NCI-H1092 (cell line): Measurements from ENCODE around the gene SIRT7.
A peak's percentile ranks its signal among the peaks of the same experiment; 100 is the strongest.

ENCODE experiments used
- DNase-seq: peaks from one replicate; lab custom pipeline; 2025; lab: John Stamatoyannopoulos, UW

SIRT7 gene

DNA sequence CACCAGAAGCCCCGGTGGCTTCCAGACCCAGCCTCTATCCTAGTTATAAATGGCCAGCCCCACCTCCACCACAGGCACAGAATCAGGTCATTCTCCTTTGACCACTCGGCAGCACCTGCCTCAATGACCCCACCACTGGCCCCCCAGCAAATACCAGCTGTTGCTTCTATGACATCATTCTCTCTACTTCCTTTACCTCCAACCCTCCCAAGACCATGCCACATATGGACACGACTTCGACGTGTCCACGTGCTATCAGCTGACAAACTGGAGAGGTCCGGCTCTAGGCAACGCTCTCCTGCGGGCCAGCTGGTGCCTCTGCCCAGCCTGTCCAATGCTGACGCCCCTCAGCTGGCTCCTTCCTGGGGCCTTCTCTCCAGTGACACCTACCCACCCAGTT lies 32.5 kb downstream of the SIRT7 start:
- DNase-seq = no peak

DNA sequence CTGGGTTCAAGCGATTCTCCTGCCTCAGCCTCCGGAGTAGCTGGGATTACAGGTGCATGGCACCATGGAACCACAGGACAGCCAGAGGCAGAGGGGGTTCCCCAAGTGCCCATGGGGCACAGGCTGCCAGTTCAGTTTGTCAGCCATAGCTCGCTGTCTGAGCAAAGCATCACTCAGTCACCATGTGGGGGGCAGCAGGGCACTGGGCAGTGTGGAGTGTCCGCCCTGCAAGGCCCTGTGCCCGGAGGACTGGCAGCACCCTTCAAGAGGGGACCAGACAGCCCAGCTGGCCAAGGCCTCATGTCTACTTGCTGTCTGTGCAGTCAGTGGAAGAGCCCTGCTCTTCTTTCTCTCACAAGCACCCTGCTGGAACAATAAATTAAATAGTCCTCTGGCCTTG lies 33.0 kb downstream of the SIRT7 start:
- DNase-seq = no peak

GRCh38 chr17:81884520-81884919 lies 33.5 kb downstream of the SIRT7 start:
- no peak for DNase-seq

DNA sequence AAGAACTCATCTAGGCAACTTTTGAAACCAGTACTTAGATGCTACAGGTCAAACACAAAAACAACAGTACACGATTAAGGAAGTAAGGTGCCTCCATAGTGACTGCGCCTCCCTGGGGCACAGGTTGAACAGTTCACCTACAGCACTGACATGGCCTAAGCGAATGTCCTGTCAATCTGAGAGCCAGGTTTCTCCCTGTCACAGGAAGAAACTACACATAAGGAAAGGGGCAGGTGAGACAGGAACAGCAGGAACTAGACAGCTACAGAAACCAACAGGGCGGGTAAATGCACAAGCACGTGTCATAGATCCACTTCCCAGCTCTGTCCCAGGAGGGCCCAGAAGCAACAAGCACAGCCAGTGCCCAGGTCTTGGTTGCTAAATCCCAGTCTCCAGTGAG lies 38.9 kb downstream of the SIRT7 start:
- no peak for DNase-seq

GRCh38 chr17:81878294-81878693 lies 39.7 kb downstream of the SIRT7 start:
- no peak for DNase-seq

DNA sequence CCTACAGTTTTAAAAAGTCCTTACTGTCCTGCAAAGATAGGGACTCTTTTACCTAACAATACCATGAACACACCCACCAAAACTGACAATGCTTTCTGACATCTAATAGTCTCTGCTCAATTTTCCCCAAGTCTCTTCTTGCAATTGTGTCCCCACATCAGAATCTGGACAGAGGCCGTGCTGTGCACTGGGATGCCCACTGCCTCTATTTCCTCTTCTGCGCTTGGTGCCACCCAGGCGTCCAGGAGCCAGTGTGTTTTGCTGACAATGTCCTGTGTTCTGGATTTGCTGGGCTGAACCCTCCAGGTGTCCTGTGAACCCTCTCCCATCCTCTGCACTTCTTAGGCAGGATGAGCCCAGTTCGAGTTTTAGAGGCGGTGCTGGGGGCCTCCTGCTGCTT lies 40.4 kb downstream of the SIRT7 start:
- DNase-seq = no peak

- DNase-seq = peak; percentile 86
These were observed 46.4 kb downstream of the SIRT7 start for GRCh38 chr17:81871387-81872230.

DNA sequence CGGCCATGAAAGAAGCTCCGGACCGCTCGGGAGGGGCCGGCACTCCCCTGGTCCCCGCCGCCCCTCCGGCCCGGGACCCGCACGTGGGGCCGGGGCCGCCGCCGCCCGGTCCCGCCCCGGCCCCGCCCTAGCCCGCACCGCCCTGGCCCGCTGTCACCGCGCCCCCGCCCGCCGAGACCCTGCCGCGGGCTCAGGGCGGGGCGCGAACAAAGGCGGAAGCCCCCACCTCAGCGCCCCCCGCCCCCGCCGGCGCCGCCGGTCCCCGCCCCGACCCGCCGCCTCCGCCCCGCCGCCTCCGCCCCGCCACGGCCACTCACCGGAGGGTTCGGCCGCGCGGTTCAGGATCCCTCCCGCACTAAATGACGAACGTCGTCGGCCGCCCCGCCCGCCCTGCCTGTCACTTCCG lies 47.0 kb downstream of the SIRT7 start, which contains the start of gene ARHGDIA:
ARHGDIA (minus strand) TSS at position 357 of the 406 bp plus-strand sequence. CDS start 1,407 bp downstream, outside the sequence.
- no peak for DNase-seq

DNA sequence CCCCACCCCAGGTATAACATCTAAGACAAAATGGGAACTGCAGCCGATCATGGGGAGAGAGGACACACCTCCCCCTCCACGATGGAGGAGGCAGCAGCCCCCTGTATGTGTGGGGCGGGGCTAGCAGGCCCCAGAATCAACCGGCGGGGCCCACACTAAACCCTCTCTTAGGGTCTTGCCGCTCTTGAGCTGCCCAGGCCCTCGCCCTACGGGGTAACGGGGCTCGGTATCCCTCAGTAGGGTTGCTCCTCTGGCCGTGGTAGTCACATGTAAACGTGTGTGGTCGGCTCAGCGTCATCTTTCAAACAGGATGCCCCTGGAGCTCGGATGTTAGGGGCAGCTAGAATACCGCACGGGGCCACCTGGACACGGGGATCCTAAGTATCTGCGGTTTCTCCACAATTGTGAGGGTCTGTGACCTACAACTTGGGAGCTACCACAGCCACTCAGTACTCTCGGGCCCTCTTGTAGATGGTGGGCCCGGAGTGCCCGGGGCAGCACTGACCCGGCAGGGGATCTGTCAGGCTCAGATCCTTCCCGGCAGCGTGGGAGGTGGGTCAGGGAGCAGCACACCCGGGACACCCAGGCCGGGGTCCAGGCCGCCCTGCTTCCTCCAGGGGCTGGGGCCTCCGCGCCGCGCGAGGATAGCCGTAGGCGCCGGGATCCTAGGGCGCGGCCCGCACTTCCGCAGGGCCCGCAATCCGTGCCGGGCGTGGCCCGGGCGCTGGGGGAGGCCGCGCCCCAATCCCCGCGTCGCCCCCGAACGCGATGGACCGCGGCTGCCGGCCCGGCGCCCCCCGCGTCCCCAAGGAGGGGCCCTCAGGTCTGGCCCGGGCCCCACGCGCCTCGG lies 47.6 kb downstream of the SIRT7 start:
- no peak for DNase-seq

- no peak for DNase-seq
These were observed 48.5 kb downstream of the SIRT7 start for GRCh38 chr17:81869221-81870130.

GRCh38 chr17:81868674-81869220 lies 49.2 kb downstream of the SIRT7 start:
- no peak for DNase-seq

DNA sequence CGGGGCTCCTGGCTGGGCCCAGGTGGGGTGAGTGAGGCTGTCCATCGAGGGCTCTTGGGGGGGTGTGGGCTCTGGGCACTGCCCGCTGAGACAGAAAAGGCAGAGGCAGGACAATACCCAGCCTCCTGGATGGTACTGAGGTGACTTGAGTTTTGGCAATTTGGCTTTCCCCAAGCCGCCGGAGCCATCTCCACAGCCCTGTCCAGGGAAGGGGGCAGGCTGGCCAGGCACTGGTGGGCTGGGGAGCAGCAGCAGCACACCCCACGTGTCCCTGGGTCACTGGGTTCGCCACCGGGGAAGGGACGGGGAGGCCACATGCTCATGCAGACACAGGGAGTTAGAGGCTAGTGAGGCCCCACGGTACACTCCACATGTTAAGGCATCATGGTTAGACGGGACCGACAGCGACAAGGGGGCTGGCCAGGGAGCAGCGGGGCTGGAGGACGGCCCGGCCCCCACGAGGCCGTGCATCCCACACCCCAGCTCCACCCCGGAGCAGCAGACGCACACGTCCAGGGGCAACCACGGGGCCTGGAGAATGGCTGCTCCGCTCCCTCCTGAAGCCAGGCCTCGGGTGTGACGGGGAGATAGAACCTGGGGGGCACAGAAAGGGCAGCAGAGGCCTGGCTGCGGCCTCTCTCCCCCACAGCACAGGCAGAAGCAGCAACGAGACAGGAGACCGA lies 49.8 kb downstream of the SIRT7 start:
- no peak for DNase-seq

GRCh38 chr17:81867170-81867990 lies 50.6 kb downstream of the SIRT7 start:
- no peak for DNase-seq

GRCh38 chr17:81866440-81867169 lies 51.4 kb downstream of the SIRT7 start:
- no peak for DNase-seq

DNA sequence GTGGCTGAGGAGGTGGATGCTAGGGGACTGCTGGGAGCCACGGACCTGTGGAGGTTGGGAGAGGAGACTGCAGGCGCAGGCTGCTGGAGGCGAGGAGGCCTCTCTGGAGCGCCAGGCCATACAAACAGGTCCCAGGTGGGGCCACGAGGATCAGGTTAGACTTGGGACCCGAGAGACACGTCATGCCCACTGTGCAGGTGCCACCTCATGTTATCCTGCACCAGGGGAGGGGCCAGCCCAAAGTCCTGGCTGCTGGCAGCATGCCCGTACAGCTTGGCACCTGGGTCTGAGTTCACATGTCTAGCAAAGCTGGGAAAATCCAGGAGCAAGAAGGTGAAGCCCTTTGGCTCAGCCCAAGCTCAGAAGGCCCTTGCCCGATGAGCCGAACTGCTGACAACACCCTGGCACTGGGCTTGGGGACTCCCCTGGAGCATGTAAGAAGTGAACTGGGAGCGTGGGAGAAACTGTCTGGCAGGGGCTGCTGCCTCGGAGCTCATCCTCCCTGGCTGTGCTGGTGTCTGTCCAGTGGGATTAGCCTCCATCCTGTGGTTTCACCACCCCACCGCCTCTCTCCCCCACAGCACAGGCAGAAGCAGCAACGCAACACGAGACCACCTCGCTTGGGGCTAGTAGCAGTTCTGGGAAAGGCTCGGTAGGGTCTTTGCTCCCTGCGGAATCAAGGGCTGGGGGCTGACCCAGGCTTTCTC lies 52.1 kb downstream of the SIRT7 start:
- DNase-seq = no peak

DNA sequence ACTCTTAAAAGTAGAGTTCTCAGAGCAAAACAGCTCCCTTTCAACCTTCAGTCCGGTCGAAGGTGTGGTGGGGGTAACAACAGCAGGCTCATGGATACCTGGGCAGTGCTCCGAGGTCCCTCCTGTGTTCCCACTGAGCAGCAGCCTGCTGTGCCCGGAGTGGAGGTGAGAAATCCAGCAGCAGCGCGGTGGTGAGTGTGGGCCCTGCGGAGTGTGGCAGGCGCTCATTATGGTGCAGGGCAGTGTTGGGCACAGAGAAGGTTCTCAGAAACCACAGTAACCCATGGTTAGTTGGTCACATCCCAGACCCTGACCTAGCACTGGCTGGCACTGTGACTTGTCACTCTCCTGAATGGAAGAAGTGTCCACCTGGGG lies 52.6 kb downstream of the SIRT7 start:
- no peak for DNase-seq

GRCh38 chr17:81863833-81864768 lies 53.9 kb downstream of the SIRT7 start:
- DNase-seq = no peak
